Hematopoietic multipotent progenitor cell treated with erythropoietin and hydrocortisone succinate and interleukin-3 and kit ligand, for 6 days (in vitro differentiated cells): ENCODE data around the gene HLA-DRA.

Experiments
- DNase-seq: peaks from one replicate; pipeline ENCODE4 v3.0.0-alpha.2; 2015

HLA-DRA gene

DNA sequence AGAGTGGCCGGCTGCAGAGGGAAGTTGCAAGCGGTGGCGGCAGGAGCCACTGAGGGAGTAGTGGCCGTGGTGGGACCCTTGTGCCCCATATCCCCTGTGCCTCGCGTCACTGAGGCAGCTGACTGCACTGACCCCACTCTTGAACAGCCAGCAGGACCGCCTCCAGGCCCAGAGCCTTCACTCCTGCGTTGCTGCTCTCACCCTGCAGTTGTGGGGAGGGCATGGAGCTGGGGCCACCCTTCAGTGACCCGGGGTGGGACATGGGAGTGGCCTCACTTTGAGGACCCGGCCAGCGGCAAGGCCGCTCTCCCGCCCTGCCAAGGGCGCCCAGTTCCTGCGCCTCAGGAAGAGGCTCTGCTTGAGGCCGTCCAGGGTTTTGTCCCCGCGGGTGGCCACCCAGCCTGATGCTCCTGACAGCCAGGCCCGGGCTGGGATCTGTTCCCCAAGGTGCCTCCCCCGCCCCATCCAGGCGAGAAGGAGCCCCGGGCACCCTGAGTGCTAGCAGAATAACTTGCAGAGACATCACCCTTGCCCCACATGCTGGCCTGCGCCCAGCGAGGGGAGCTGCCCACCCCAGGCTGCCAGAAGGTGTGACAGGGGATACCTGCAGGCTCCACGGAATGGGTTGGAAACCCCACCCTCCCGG, 44.4 kb downstream of the HLA-DRA start:
- no peak for DNase-seq

DNA sequence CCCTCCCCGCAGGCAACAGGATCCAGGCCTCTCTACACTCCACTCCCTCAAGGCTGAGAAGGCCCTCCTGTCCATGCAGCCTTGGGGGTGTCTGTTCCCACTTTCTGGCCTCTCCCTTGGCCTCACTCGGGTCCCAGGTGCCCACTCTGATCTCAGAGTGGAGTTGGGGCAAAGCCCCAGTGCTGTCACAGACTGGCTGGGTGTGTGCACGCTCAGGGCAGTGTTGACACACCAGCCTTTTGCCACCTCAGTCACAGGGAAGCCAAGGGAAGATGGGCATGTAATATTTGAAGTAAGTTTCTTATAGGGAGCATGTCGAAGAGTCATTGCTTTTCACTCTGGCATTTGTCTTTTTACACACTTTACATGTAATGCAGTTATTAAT, 44.9 kb downstream of the HLA-DRA start:
- no peak for DNase-seq

DNA sequence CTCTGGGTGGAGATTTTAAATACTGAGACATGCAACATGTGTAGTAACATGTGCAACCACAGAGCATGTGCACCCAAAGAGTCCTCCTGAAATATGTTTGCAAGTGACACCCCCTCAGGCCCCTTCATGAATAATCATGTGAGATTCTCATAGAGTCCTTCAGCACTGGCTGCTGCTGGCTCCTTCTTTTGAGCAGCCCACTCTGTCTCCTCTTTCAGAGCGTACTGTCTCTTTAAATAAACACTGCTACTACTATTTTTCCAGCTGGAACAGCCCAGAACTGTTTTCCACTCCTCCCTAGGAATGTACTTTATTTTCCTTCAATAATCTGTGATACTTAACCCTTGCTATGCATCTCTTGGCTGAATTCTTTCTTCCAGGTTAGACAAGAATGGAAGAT, 48.4 kb downstream of the HLA-DRA start:
- no peak for DNase-seq

DNA sequence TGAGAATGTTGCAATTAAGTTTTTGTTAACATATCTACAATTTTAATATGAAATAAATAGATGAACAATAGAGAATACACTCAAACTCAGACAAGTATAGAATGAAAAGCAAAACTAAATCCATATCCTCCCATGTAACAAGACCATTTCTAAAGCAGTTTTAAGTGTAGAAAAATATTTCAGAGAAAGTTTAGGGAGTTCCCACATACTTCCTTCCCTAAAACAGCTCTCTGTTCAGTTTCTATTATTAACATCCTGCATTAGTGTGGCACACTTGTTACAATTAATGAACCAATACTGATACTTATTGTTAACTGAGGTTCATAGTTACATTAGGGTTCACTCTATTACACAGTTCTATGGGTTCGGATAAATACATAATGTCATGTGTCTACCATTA, 52.0 kb downstream of the HLA-DRA start:
- DNase-seq, result no peak

DNA sequence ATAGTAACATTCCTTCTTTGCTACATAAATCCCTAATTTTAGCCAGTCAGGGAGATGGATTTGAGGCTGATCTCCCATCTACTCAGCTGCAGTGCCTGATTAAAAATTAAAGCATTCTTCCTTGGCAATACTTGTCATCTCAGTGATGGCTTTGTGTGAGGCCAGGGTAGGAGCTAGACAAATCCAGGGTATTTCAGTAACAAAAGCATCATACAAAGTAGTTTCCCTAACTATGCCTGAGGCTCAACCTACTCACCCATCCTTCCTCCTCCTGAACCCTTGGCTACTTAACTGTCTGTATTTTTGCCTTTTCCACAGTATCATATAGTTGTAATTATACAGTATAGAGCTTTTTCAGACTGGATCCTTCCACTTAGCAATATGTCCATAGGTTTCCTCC, 52.7 kb downstream of the HLA-DRA start:
- DNase-seq, result no peak
